DMS79 treated with DMSO at 0.1 percent for 48 hours (cell line): ENCODE measurements around the gene BMP7.
"Not testable (repeated sequence)": the region's sequence is repeated elsewhere in the genome, so short reads cannot be mapped to it uniquely, and the experiment has no call there.

Experiments
- DNase-seq: peaks from one replicate; lab custom pipeline; 2025; lab: John Stamatoyannopoulos, UW

Gene BMP7

GRCh38 chr20:57210911-57211280 is 55.5 kb downstream of the BMP7 start:
- no peak for DNase-seq

GRCh38 chr20:57210054-57210910 is 56.2 kb downstream of the BMP7 start:
- DNase-seq: no peak

- DNase-seq: no peak
Measured at GRCh38 chr20:57209413-57209812, 57.0 kb downstream of the BMP7 start.

GRCh38 chr20:57208198-57208597 is 58.2 kb downstream of the BMP7 start:
- no peak for DNase-seq

- DNase-seq: no peak
Measured at GRCh38 chr20:57207251-57207650, 59.2 kb downstream of the BMP7 start.

GRCh38 chr20:57205606-57206219 is 60.7 kb downstream of the BMP7 start:
- DNase-seq: no peak

GRCh38 chr20:57203986-57204385 is 62.5 kb downstream of the BMP7 start:
- DNase-seq: no peak

GRCh38 chr20:57203204-57203603 is 63.2 kb downstream of the BMP7 start:
- DNase-seq: no peak

GRCh38 chr20:57202309-57202708 is 64.1 kb downstream of the BMP7 start:
- no peak for DNase-seq

- DNase-seq: no peak
Measured at GRCh38 chr20:57200882-57201695, 65.4 kb downstream of the BMP7 start.

- no peak for DNase-seq
Measured at GRCh38 chr20:57199656-57200405, 66.6 kb downstream of the BMP7 start.

GRCh38 chr20:57198132-57199072 is 68.0 kb downstream of the BMP7 start:
- no peak for DNase-seq

- DNase-seq: no peak
Measured at GRCh38 chr20:57197352-57198131, 68.9 kb downstream of the BMP7 start.

GRCh38 chr20:57195469-57196100 is 70.9 kb downstream of the BMP7 start:
- no peak for DNase-seq

- DNase-seq: no peak
Measured at GRCh38 chr20:57195023-57195422, 71.4 kb downstream of the BMP7 start.

GRCh38 chr20:57194154-57194553 is 72.3 kb downstream of the BMP7 start:
- DNase-seq: no peak

- no peak for DNase-seq
Measured at GRCh38 chr20:57193094-57193493, 73.3 kb downstream of the BMP7 start.

GRCh38 chr20:57192311-57192710 is 74.1 kb downstream of the BMP7 start:
- no peak for DNase-seq

GRCh38 chr20:57191265-57191638 is 75.2 kb downstream of the BMP7 start:
- not testable (repeated sequence) for DNase-seq
